ENCODE measurements around the gene INMT.

GRCh38 chr7:30723776-30724175 is 28.2 kb upstream of the INMT start:
- TF ChIP-seq ELF4 (IDR thresholded peaks at IDR 0.05) = no peak
- TF ChIP-seq BHLHE40 (IDR thresholded peaks at IDR 0.05; ENCODE audit: borderline replicate concordance) = no peak
- no peak for TF ChIP-seq CTBP1 (IDR thresholded peaks at IDR 0.05; ENCODE audit: borderline replicate concordance)
- TF ChIP-seq L3MBTL2 (conservative IDR thresholded peaks at IDR 0.05) = no peak
- TF ChIP-seq FOXA1 (IDR thresholded peaks at IDR 0.05) = no peak
- no peak for TF ChIP-seq FOXM1 (IDR thresholded peaks at IDR 0.05; ENCODE audit: borderline replicate concordance)
- TF ChIP-seq LEF1 (IDR thresholded peaks at IDR 0.05; ENCODE audit: borderline replicate concordance) = no peak
- TF ChIP-seq SP1 (IDR thresholded peaks at IDR 0.05) = no peak
- TF ChIP-seq HDGF (IDR thresholded peaks at IDR 0.05; ENCODE audit: borderline replicate concordance) = no peak
- TF ChIP-seq ARNT (IDR thresholded peaks at IDR 0.05) = no peak
